ENCODE data around the gene TNFAIP2. TPM values are rescaled to one million over a fixed set of nuclear protein-coding genes. Genes with fewer than 3 reads are reported as not detected.
"Not testable (repeated sequence)": the region's sequence is repeated elsewhere in the genome, so short reads cannot be mapped to it uniquely, and the experiment has no call there.

The TNFAIP2 gene
- total RNA-seq, 1 donor from 2014 or later = 19.6 TPM

GRCh38 chr14:103111232-103111868, 11.9 kb upstream of the TNFAIP2 start:
- H3K4me3 Mint-ChIP-seq (ENCODE audit: low read depth) = no peak overlapping the region
- TF ChIP-seq CTCF (IDR thresholded peaks at IDR 0.05; ENCODE audit: unreplicated experiment) = no peak
- H3K9me3 Mint-ChIP-seq (ENCODE audit: low read depth) = no peaks in the 10 kb centered on the region
- DNase-seq (ENCODE audit: low spot score, unreplicated experiment) = no peak
- no peaks in the 10 kb centered on the region for H3K36me3 Mint-ChIP-seq (ENCODE audit: insufficient read depth)
- H3K4me1 Mint-ChIP-seq (ENCODE audit: low read depth) = peaks cover 8% of the 10 kb centered on the region
- peaks cover 4% of the 10 kb centered on the region for H3K27me3 Mint-ChIP-seq
- no peak overlapping the region for H3K27ac Mint-ChIP-seq

DNA sequence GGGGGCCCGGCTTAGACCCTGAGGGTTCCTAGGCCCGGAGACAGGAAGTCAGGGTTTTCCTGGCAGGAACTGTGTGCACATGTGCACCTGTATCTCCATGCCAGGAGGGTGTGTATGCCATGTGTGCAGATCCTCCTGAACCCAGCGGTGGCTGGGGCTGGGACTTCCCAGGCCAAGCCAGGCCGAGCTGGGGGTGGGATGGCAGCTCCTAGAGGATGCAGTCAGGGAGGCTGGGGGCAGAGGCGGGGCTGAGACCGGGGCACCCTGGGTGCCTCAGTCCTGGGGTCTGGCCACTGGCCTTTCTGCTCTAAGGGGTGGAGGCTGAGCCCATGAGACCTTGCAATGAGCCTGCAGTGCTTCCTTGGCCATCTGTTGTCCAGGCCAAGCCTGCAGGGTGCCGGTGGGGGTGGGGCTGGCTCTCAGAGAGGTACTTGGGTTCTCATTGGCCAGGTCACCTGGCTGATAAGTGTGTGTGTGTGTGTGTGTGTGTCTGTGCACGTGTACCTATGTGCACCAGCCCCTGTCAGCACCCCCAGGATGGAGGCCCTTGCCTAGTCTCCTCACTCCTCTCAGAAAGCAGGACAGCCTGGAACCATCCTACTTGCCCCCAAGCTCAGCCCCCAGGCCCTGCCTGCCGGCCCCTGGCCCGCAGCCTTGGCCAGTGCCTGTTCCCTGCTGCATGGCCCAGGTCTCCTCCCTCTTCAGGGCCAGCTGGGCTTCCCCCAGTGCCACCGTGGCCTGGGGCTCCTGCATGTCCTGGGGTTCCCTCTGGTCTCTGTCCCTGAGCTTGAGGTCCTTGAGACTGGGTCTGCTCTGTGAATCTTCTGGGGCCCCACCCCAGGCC, 10.6 kb upstream of the TNFAIP2 start:
- DNase-seq (ENCODE audit: low spot score, unreplicated experiment) = no peak
- Mint-ChIP-seq H3K4me1 (ENCODE audit: low read depth) (peaks cover 8% of the 10 kb centered on the region), H3K4me3 (ENCODE audit: low read depth) (no peak overlapping the region), H3K36me3 (ENCODE audit: insufficient read depth) (no peaks in the 10 kb centered on the region), H3K9me3 (ENCODE audit: low read depth) (no peaks in the 10 kb centered on the region), H3K27ac (no peak overlapping the region), H3K27me3 (peaks cover 4% of the 10 kb centered on the region)
- no peak for TF ChIP-seq CTCF (IDR thresholded peaks at IDR 0.05; ENCODE audit: unreplicated experiment)

DNA sequence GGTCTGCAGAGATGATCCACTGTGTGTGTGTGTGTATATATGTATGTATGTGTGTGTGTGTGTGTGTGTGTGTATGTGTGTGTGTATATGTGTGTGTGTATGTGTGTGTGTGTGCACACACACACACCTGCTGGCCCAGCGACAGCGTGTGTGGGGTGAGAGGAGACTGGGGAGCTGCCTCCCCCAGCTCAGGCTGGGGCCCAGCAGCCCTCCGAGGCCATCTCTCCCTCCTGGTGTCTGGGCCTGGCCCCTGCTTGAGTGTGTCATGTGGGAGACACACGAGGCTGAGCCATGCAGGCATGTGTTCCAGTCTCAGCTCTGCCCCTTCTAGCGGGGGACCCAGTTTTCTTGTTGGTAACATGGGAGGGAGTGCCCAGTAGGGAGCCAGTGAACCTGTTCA, 10.0 kb upstream of the TNFAIP2 start:
- Mint-ChIP-seq H3K36me3 (ENCODE audit: insufficient read depth) (no peaks in the 10 kb centered on the region), H3K4me1 (ENCODE audit: low read depth) (peaks cover 8% of the 10 kb centered on the region), H3K4me3 (ENCODE audit: low read depth) (no peak overlapping the region), H3K9me3 (ENCODE audit: low read depth) (no peaks in the 10 kb centered on the region), H3K27ac (no peak overlapping the region), H3K27me3 (peaks cover 4% of the 10 kb centered on the region)
- DNase-seq (ENCODE audit: low spot score, unreplicated experiment) = no peak
- TF ChIP-seq CTCF (IDR thresholded peaks at IDR 0.05; ENCODE audit: unreplicated experiment) = no peak

DNA sequence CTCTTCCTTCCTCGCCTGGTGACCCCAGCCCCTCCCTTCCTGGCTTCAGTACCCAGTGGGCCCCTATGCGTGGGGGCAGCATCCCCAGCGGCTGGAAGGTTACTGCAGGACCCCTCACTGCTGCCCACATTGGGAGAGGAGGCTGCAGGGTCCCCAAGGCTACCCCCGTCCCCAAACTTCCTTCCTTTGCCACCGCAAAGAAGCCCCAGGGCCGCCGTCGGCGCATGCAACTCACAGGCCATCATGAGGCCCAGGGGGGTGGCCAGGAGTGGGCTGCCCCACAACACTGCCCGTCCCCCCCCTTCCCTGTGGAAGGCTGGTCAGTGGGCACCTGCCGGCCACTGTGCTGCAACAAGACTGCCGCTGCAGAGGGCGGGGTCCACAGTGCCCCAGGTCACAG, 9.5 kb upstream of the TNFAIP2 start:
- H3K27ac Mint-ChIP-seq = no peak overlapping the region
- no peak for TF ChIP-seq CTCF (IDR thresholded peaks at IDR 0.05; ENCODE audit: unreplicated experiment)
- no peak overlapping the region for H3K4me3 Mint-ChIP-seq (ENCODE audit: low read depth)
- H3K36me3 Mint-ChIP-seq (ENCODE audit: insufficient read depth) = no peaks in the 10 kb centered on the region
- H3K4me1 Mint-ChIP-seq (ENCODE audit: low read depth) = peaks cover 8% of the 10 kb centered on the region
- H3K9me3 Mint-ChIP-seq (ENCODE audit: low read depth) = no peaks in the 10 kb centered on the region
- DNase-seq (ENCODE audit: low spot score, unreplicated experiment) = no peak
- H3K27me3 Mint-ChIP-seq = peaks cover 4% of the 10 kb centered on the region

GRCh38 chr14:103115086-103115679, 8.1 kb upstream of the TNFAIP2 start:
- not testable (repeated sequence) for H3K27ac Mint-ChIP-seq; H3K9me3 Mint-ChIP-seq (ENCODE audit: low read depth); H3K4me1 Mint-ChIP-seq (ENCODE audit: low read depth); DNase-seq (ENCODE audit: low spot score, unreplicated experiment); H3K36me3 Mint-ChIP-seq (ENCODE audit: insufficient read depth); H3K27me3 Mint-ChIP-seq; H3K4me3 Mint-ChIP-seq (ENCODE audit: low read depth)
